G401 (cell line): Measurements from ENCODE around the gene RAD51C. TPM values are rescaled to one million over a fixed set of nuclear protein-coding genes. Genes with fewer than 3 reads are reported as not detected.
A peak's percentile ranks its signal among the peaks of the same experiment; 100 is the strongest.

Source experiments
- DNase-seq: peaks from one replicate; pipeline ENCODE4 v3.0.0-alpha.2; 2015; ENCODE audit warnings: low spot score
- in situ Hi-C: cut with HindIII; loops from 2 replicates; pipeline ENCODE4 v1.10.0; 2016; ENCODE audit warnings: low sequenced_read_pairs, mixed read lengths
- total RNA-seq: library from RNA; depleted of rRNA; stranded (reverse); fragments of >200 nt; shearing (Covaris generic); gene quantifications from 2 replicates; pipeline ENCODE4 v1.2.3, GENCODE V29; 2014; rRNA removed

RAD51C gene
- total RNA-seq, 1 experiment from 2014 or later, result 81.2 TPM

DNA sequence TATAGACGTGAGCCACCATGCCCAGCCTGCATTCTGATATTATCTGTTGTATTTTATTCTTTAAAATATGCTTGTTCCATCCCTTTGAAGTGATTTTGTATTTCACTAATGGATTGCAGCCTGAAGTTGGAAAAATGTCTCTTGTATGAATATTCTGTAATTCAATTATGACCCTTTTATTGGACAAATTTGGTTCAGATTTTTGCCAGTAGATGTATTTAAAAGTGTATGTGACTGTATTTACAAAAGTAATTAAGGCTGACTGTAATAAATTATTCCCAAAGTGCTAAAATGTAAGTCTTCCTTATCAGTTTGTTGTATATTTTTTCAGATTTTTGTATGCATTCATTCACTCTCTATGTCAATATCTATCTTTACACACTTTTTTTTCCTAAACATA is 87.0 kb downstream of the RAD51C start:
- in situ Hi-C loops, result no loop called here
- no peak for DNase-seq

GRCh38 chr17:58783380-58783779 is 91.0 kb downstream of the RAD51C start:
- in situ Hi-C loops, result no loop called here
- peak; percentile 12 for DNase-seq

- no peak for DNase-seq
- in situ Hi-C loops, result no loop called here
Observed at GRCh38 chr17:58785097-58785496, 92.7 kb downstream of the RAD51C start.

Other genes starting within 250 kb of the RAD51C start
- gene HSF5, start 204.2 kb upstream of the RAD51C start, total RNA-seq, result not detected in 2 replicates
- gene MTMR4, start 178.0 kb upstream of the RAD51C start, total RNA-seq, result 35.9 and 36.3 TPM in 2 replicates
- gene TEX14, start 557 bp upstream of the RAD51C start, total RNA-seq, result not detected in 2 replicates
- 1.8 and 2.4 TPM in 2 replicates for gene PPM1E, start 63.3 kb downstream of the RAD51C start, total RNA-seq